ENCODE results near the gene TRPT1. TPM values are rescaled to one million over a fixed set of nuclear protein-coding genes. Genes with fewer than 3 reads are reported as not detected.

The TRPT1 gene
- total RNA-seq, 1 donor, result 33.3 TPM

GRCh38 chr11:64211181-64211872 is 14.7 kb downstream of the TRPT1 start:
- no peak overlapping the region for H3K4me3 ChIP-seq (ENCODE audit: low read depth, low read length)
- TF ChIP-seq CTCF (IDR thresholded peaks at IDR 0.05; ENCODE audit: insufficient read depth, low read length), result no peak
- no peak for DNase-seq (ENCODE audit: low read depth)

GRCh38 chr11:64210301-64211020 is 15.5 kb downstream of the TRPT1 start:
- TF ChIP-seq CTCF (IDR thresholded peaks at IDR 0.05; ENCODE audit: insufficient read depth, low read length), result no peak
- DNase-seq (ENCODE audit: low read depth), result no peak
- no peak overlapping the region for H3K4me3 ChIP-seq (ENCODE audit: low read depth, low read length)

GRCh38 chr11:64209563-64209843 is 16.5 kb downstream of the TRPT1 start:
- DNase-seq (ENCODE audit: low read depth), result no peak
- TF ChIP-seq CTCF (IDR thresholded peaks at IDR 0.05; ENCODE audit: insufficient read depth, low read length), result no peak
- no peak overlapping the region for H3K4me3 ChIP-seq (ENCODE audit: low read depth, low read length)

GRCh38 chr11:64208796-64209562 is 17.0 kb downstream of the TRPT1 start:
- DNase-seq (ENCODE audit: low read depth), result no peak
- no peak overlapping the region for H3K4me3 ChIP-seq (ENCODE audit: low read depth, low read length)
- no peak for TF ChIP-seq CTCF (IDR thresholded peaks at IDR 0.05; ENCODE audit: insufficient read depth, low read length)

GRCh38 chr11:64208086-64208795 is 17.7 kb downstream of the TRPT1 start:
- no peak for DNase-seq (ENCODE audit: low read depth)
- TF ChIP-seq CTCF (IDR thresholded peaks at IDR 0.05; ENCODE audit: insufficient read depth, low read length), result no peak
- peak overlapping the region; percentile 13 for H3K4me3 ChIP-seq (ENCODE audit: low read depth, low read length)

- TF ChIP-seq CTCF (IDR thresholded peaks at IDR 0.05; ENCODE audit: insufficient read depth, low read length), result no peak
- DNase-seq (ENCODE audit: low read depth), result peak; percentile 74
- H3K4me3 ChIP-seq (ENCODE audit: low read depth, low read length), result peak overlapping the region; percentile 31
These were observed 18.5 kb downstream of the TRPT1 start for GRCh38 chr11:64207256-64208085.
